NCI-H526 treated with DMSO at 0.1 percent for 48 hours (cell line): ENCODE data around the gene ARHGAP19.
"Not testable (repeated sequence)": the region's sequence is repeated elsewhere in the genome, so short reads cannot be mapped to it uniquely, and the experiment has no call there.

Source experiments
- DNase-seq: peaks from one replicate; lab custom pipeline; 2025; lab: John Stamatoyannopoulos, UW

Gene ARHGAP19

DNA sequence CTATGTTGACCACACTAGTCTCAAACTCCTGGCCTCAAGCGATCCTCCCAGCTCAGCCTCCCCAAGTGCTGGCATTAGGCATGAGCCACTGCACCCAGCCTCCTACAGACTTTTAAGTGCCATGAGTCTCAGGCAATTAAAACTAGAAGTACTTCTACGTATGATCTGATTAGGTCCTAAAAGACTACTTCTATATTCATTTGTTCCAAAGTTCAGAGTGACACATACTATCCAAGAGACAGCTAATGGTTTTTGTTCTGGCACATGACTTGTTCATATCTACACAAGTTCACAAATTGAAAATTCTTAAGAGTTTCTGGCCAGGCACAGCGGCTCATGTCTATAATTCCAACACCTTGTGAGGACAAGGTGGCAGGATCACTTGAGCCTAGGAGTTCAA lies 11.7 kb downstream of the ARHGAP19 start:
- DNase-seq: no peak

DNA sequence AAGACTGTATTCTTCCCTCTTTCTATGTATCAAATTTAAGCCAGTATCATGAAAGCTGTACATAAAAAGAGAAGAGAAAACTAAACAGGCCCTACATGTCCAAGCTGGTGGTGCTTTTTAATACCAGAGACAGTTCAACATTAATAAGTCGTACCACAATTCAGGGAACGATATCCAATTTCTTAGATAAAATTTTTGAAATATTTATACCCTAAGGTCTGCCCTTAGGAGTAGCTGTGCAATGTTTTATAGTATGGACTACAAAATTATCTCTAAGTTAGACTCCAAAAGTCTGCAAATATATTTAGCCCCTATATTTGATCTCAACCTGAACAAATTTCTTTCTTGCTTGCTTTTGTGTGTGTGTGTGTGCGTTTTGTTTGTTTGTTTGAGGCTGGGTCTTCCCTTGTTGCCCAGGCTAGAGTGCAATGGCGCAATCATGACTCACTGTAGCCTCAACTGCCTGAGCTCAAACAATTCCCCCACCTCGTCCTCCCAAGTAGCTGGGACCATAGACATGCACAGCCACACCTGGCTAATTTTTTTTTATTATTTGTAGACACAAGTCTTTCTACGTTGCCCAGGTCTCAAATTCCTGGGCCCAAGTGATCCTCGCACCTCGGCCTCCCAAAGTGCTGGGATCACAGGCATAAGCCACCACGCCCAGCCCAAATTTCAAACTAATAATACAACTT lies 13.2 kb downstream of the ARHGAP19 start:
- no peak for DNase-seq

DNA sequence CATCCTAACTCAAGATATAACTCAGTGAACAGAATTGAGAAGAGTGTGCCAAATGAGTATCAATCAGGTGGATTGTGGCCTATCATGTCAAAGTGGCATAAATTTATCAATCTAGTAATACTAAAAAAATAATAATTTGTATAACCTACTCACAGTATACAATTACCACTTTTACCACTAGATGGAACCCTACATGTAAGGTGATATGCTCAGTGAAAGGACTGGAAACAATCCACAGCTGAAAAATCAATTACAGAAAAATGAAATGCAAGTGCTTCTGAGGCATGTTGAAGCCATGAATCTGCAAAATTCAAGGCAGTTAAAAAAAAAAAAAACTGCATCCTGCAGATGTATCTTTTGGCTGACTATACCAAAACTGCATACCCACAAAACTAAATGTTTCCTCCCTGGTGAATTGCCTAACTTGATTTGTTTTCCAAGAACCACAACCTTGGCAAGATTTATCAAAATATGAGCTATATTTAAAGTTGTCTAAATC lies 13.9 kb downstream of the ARHGAP19 start:
- DNase-seq: peak; percentile 13

DNA sequence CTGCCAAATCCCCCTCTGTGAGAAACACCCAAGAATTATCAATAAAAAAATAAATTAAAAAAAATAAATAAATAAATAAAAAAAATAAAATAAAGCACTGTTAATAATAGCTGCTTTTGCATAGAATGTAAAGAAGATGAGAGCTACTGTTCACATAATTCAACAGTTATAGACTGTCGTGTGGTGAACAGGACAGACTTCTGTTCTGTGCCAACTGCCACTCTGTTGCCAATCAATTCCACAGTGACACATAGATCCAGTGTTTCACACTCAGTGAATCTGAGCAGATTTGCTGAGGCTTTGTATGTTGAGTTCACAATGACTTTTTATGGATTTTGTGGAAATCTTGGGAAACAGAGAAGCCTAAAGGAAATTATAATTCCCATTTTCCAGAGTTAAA lies 14.9 kb downstream of the ARHGAP19 start:
- DNase-seq: no peak

DNA sequence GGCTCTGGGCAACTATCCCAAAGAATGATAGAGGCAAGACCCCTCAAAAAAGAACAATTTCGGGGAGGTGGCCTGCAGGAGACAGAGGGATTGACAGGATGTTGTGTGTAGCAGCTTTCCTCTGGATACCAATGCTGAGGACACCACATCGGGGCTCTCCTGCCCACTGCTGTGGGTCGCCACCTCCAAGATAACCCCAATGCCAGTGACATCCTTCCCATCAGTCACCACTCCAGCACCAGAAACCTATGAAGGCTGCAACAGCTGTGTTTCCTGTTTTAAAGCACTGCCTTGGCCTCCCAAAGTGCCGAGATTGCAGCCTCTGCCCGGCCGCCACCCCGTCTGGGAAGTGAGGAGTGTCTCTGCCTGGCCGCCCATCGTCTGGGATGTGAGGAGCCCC lies 17.6 kb downstream of the ARHGAP19 start:
- DNase-seq: no peak

DNA sequence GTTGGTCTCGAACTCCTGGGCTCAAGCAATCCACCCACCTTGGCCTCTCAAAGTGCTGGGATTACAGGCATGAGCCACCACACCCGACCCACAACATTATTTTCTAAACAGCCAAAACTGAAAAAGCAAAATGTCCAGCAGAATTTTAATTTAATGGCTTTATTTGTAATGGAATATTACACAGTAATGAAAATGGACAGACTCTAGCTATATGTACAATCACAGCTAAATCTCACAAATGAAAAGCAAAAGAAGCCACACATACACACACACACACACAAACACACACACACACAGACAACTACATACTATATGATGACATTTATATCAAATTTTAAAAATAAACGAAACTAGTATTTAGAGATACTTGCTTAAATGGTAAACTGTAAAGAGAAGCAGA lies 18.7 kb downstream of the ARHGAP19 start:
- no peak for DNase-seq

DNA sequence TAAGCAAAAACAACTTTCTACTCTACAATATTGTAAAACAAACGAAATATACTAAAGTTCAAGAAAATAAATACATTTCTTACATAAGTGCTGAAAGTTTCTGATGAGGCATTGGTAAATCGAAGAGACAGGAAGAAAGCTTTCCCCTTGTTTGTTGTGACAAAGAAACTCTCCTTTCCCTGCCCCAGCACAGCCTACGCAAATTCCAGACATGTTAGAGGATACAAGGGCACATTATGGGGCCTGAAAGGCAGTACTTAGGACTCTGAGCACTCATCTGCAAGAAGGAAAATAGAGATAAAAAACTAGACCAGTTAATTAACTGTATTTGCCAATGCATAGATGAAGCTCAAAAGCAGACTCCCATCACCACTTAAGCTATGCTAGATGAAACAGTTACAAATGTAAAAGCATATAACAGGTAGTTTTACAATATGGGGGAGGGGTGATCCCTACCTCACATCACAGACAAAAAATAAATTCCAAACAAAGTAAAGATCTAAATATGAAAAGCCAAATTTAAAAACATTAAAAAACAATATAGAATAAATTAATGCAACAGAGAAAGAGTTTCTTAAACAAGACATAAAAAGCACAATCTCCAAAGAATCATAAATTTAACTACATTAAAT lies 21.8 kb downstream of the ARHGAP19 start:
- DNase-seq: no peak

DNA sequence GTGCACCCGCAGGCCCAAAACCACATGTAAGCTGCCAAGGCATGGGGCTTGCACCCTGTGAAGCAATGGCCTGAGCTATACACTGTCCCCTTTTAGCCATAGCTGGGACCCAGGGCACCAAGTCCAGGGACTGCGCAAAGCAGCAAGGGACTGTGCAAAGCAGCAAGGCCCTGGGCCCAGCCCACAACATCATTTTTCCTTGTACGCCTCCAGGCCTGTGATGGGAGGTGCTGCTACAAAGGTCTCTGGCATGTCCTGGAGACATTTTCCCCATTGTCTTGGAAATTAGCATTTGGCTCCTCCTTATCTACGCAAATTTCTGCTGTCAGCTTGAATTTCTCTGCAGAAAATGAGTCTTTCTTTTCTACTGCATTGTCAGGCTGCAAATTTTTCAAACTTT lies 24.8 kb downstream of the ARHGAP19 start:
- no peak for DNase-seq

DNA sequence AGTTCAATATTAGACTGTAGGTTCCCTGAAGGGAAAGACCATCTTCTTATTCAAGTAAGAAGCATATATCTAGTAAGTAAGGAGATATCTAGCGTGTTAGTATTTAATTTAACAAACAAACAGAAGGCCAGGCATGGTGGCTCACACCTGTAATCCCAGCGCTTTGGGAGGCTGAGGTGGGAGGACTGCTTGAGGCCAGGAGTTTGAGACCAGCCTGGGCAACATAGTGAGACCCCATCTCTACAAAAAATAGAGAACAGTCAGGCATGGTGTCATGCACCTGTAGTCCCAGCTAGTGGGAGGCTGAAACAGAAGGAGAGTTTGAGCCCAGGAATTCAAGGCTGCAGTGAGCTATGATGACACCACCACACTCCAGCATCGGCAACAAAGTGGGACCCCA lies 27.3 kb downstream of the ARHGAP19 start:
- not testable (repeated sequence) for DNase-seq

DNA sequence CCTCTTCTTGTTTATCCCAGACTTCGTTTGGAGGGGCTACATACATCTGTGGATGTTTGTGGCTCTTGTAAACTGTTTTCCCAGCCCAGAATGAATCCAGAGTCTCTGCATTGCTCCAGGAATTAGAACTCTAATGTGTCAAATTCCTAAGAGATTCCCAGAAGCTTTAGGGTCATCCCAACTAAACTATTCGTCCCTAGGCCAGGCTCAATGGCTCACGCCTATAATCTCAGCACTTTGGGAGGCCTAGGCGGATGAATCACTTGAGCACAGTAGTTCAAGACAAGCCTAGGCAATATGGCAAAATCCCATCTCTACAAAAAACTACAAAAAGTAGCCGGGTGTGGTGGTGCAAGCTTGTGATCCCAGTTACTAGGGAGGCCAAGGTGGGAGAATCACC lies 28.5 kb downstream of the ARHGAP19 start:
- no peak for DNase-seq

DNA sequence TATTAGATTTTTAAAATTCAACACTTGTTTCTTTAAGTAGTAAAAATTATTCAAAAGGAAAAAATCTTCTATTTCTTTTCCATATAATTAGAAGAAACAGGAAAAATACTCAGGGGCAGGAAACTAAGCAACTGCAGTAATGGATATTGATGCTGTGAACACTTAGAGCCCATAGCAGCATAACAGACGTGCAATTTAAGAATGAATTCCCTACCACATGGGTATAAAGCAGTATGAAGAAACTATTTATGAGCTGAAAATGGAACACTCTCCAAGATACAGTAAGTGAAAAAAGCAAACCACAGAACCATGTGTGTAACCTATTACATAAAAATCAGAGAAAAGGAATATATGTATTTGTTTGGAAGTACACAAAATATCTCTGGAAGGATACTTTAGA lies 30.8 kb downstream of the ARHGAP19 start:
- no peak for DNase-seq

DNA sequence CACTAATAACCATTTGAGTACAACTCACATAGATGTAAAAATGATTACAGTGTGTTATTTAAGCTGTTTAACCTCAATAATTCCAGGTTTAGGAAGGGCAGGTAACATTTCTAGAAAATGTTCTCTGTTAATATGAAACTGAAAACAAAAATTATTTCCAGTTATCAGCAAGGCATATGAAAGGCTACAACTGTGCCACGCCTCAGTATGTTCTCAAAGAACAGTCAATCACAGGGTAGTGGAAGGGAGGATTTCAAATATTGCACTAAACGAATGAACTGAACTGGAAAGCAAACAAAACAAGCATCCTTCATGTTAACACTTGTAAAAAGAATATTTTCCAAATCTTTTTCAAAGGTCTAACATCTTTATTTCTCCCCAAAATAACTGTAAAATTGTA lies 31.3 kb downstream of the ARHGAP19 start:
- no peak for DNase-seq

DNA sequence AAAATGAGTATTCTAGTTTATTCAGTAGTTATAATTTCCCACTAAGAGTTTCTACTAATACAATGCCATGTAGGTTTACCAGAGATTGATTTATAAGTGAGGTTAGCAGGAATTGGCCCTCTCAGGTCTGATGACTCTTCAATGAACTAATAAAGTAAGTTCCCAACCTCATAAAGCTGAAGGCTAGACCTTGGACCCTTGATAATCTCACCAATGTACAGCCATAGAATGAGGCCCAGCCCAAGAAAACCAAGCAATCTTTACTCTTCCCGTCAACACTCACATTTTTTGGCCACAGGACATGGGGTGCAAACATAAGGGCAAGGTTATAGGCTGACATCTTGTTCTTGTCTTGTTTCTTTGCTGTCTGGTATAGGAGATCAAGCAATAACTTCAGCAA lies 33.3 kb downstream of the ARHGAP19 start:
- DNase-seq: no peak

DNA sequence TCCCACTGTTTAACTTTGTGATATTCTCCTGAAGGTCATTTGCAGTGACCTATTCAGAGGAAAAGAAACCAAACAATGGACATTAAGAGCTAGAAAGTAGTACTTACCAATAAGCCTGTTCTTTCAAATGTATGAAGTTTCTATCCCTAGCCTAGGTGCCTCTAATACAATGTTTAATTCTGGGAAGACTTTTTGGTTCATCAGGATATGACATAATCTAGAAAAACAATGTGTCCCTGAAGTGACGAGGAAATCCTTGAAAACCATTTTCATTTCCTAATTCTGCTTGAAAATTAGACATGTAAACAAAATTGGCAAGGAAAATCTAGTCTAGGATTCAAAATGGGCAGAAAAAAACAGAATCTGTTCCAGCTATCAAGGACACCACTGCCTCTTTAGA lies 36.1 kb downstream of the ARHGAP19 start:
- no peak for DNase-seq

DNA sequence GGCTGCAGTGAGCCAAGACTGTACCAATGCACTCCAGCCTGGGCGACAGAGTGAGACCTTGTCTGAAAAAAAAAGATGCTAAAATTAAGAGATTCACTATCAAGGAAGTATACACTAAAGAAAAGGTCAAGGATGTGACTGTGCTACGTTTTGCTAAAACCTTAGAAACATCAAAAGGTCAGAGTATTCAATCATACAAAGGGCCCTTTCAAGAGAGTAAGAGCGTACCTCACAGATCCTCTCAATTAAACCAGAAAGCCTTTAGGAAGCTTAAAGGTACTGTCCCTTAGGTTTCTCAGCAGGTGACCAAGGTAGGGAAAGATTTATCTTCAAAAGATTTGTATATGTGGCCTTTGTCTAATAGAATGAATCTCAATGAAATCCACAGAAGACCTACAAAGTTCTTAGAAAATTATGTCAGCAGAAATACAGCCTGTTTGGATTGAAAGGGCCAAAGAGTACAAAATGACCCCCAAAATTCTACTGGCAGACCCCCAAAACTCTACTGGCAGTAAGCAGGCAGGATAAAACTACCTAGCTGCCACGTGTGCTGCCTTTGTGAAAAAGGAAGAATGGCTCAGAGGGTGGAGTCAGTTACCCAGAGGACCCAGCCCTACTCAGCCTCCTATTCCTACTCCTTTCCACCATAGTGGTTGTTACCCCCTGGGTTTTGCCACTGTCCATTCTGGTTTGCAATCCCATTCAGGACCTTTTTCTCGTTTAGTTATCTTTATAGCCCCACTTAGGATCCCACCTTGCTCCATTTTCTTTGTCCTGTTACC lies 36.7 kb downstream of the ARHGAP19 start:
- DNase-seq: no peak

DNA sequence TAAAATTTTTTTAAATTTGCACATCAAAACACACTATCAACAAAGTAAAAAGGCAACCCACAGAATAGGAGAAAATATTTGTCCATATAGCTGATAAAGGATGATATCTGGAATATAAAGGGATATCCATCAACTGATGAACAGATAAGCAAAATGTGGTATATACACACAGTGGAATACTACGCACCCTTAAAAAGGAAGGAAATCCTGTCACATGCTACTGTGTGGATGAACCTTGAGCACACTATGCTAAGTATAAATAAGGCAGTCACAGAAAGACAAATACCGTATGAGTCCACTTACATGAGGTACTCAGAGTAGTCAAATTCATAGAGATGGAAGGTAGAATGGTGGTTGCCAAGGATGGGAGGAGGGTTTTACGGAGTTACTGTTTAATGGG lies 37.7 kb downstream of the ARHGAP19 start:
- no peak for DNase-seq

DNA sequence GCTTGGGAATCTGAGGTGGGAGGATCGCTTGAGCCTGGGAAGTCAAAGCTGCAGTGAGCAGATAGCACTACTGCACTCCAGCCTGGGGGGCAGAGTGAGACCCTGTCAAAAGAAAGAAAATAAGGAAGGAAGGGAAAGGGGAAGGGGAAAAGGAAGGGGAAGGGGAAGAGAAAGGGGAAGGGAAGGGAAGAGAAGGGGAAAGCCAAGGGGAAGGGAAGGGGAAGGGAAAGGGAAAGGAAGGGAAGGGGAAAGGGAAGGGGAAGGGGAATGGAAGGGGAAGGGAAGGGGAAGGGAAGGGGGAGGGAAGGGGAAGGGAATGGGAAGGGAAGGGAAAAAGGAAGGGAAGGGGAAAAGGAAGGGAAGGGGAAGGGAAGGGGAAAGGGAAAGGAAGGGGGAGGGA lies 41.5 kb downstream of the ARHGAP19 start:
- DNase-seq: no peak

DNA sequence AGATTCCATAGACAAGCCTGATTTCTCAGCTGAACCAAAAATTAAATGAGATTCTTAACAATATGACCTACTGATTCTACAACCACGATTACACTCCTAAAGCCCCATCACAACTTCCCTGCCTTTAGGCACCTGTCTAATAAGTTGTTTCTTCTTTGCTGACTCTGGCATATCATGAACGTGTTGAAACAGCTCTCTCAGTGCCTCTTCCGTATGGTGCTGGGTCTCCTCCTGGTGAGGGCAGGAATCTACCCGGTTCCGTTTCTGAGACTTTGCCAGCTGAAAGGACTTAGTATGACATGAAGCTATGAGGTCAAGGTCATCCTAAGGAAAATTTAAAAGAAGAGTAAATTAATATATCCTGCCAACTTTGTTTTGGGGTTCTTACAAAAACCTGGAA lies 48.6 kb downstream of the ARHGAP19 start:
- no peak for DNase-seq

DNA sequence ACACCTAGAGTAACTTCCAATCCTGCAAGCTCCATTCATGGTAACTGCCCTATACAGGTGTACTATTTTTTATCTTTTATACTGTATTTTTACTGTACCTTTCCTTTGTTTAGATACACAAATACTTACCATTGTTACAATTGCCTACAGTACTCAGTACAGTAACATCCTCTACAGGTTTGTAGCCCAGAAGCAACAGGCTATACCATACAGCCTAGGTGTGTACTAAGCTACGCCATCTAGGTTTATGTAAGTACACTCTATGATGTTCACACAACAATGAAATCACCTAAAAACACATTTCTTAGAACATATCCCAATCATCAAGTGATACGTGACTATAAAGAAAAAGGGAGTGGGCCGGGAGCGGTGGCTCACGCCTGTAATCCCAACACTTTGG lies 53.6 kb downstream of the ARHGAP19 start:
- no peak for DNase-seq

DNA sequence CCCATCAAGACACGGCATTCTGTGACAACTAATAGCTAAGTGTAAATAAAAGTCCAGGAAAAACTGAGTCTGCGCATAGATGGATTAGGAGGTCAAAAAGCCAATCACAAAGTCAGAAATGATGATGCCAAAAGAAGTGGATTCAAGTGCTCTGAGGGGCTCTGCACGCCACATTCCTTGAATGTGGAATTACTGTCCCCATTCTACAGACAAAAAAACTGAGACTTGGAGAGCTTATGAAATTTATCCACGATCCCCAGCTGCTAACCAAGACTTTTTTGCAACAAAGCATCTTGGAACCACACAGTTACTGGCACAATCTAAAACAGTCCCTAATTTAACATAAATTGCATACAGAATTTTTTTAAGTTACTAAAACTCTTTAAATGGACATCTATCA lies 57.1 kb downstream of the ARHGAP19 start:
- DNase-seq: no peak

DNA sequence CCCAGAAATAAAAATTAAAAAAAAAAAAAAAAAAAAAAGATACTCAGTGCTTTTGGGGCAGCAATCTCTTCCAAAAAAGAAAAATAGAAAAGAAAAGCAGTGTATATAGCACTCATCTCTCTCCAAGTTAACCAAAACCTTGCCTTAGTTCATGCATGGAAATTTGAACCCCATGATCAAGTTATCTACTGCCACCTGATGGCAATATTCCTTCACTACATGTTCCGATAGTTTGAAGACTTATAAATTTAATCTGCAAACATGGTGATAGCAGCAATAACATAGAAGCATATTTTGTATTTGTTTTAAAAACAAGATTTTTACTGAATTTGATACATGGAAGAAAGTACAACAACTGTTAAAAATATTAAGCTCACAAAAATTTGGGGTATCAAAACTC lies 58.0 kb downstream of the ARHGAP19 start:
- DNase-seq: peak; percentile 2

DNA sequence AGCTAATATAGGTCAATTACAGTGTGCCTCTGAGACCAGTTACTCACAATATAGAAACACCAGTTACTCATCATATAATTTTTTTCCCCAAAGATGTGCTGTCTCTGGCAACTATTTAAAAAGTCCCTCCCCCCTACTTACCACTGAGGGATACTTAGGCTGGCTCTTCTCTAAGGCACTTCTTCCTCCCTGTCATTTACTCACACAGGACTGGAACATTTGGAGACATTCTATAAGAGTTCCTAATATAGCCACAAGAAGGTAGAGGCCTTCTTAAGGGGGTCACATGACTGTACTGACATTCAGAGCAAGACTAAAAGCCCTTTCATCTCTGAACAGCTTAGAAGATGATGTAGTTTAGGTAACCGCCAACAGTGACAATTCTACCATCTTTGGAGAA lies 62.3 kb downstream of the ARHGAP19 start:
- no peak for DNase-seq

DNA sequence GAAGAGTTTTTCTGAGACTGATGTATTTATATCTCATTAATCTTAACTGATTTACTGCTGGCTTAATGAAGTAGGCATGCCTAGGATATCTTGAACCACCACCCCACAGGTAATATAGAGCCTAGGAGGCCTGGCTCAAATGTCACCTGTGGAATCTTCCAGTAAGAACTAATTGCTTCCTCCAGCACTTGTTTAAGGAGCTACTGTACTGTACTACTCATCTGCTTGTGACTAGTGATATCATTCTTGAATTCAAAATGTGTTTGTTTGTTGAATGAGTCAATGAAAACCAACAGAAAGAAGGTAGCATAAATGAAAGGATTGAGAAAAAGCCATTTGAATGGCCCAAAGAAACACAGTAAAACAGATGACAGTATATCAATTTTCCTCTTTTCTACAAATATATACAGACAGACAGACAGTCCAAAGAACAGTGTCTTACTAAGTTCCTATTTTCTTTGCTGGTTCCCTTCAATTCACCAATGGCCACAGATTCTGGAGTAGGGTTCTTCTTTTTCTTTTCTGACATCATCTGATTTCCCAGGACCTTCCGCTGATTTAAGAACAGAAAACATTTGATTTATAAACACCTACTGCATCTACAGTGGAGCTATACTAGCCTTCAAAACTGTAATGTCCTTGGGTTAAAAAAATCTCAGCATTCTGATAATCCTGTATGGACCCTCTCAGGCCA lies 63.0 kb downstream of the ARHGAP19 start:
- DNase-seq: no peak
